Mucosa of descending colon (tissue), 3 donors: Measurements from ENCODE around the gene C1S. TPM values are rescaled to one million over a fixed set of nuclear protein-coding genes. Genes with fewer than 3 reads are reported as not detected.

Experiments used
- ATAC-seq: fragments of 200-7000 bp; cut with Tn5 transposase; one replicate; pipeline ENCODE4 v1.9.1; 2020; ENCODE audit warnings: mild to moderate bottlenecking, moderate library complexity
- DNase-seq, 3 donors: peaks; one replicate each; pipeline ENCODE4 v3.0.0-alpha.2; 2020
- H3K36me3 ChIP-seq: fragments of 200-600 bp; one replicate; pipeline ENCODE4 v1.8.0; 2021; ENCODE audit warnings: low read depth, mild to moderate bottlenecking
- H3K4me1 ChIP-seq: fragments of 200-600 bp; one replicate; pipeline ENCODE4 v1.8.0; 2021; ENCODE audit warnings: low read depth, mild to moderate bottlenecking
- H3K4me3 ChIP-seq: fragments of 200-600 bp; one replicate; pipeline ENCODE4 v1.8.0; 2021; ENCODE audit warnings: mild to moderate bottlenecking
- H3K9me3 ChIP-seq: fragments of 200-600 bp; one replicate; pipeline ENCODE4 v1.8.0; 2021; ENCODE audit warnings: mild to moderate bottlenecking
- CTCF ChIP-seq: fragments of 200-600 bp; IDR thresholded peaks from one replicate; pipeline ENCODE4 v1.8.0; 2022; ENCODE audit warnings: antibody characterized with exemption, mild to moderate bottlenecking
- intact Hi-C, 2 donors: fragments of 100-400 bp; cut with DNase I in 1 of 2; cut with micrococcal nuclease in 1 of 2; formaldehyde crosslinking; loops; one replicate each; pipeline versions ENCODE4 v1.11.0 to v1.11.1; 2022; cut with DNase I, micrococcal nuclease
- total RNA-seq, 3 donors: library from RNA; stranded (reverse); fragmentation: NEBNext Ultra II Directional in 2 of 3; extraction: Animal tissue kit (Norgen Biotek cat#: 25700) in 2 of 3; gene quantifications; one replicate each; pipeline versions ENCODE4 v1.2.1 to v1.2.4, GENCODE V29; 2021 to 2023
- donor health status: DM: no; HTN: no; CAD: no; lungs with moderate emphysema.
- donor health status: DM: no; HTN: no; CAD: no.
- donor health status: DM: no; HTN: yes; CAD: no.

C1S gene
- total RNA-seq, 3 donors from 2014 or later, result 36.0 to 304 (median 168) TPM

GRCh38 chr12:7038591-7038990, 21.9 kb upstream of the C1S start:
- Histone ChIP-seq H3K4me1 (no peaks in the 10 kb centered on the region), H3K4me3 (no peak overlapping the region), H3K9me3 (no peaks in the 10 kb centered on the region), H3K36me3 (no peaks in the 10 kb centered on the region)
- TF ChIP-seq CTCF, result no peak
- DNase-seq (no peak), ATAC-seq (no peak)
- intact Hi-C loops, result no loop called here

GRCh38 chr12:7039403-7039802, 21.1 kb upstream of the C1S start:
- Histone ChIP-seq H3K36me3 (no peaks in the 10 kb centered on the region), H3K9me3 (no peaks in the 10 kb centered on the region)

GRCh38 chr12:7042842-7043241, 17.7 kb upstream of the C1S start:
- no peak overlapping the region for H3K4me3 ChIP-seq
- no peaks in the 10 kb centered on the region for H3K4me1 ChIP-seq
- intact Hi-C loops, result no loop called here
- H3K36me3 ChIP-seq, result no peaks in the 10 kb centered on the region
- ATAC-seq (peak; percentile 88), DNase-seq (no peak)
- peak; percentile 15 for TF ChIP-seq CTCF
- no peaks in the 10 kb centered on the region for H3K9me3 ChIP-seq

More at GRCh38 chr12:7039403-7039802, 21.1 kb upstream of the C1S start:
- no peaks in the 10 kb centered on the region for H3K4me1 ChIP-seq
- no peak for TF ChIP-seq CTCF
- H3K4me3 ChIP-seq, result no peak overlapping the region
- DNase-seq (no peak), ATAC-seq (no peak)
- intact Hi-C loops, result no loop called here

GRCh38 chr12:7045913-7046312, 14.6 kb upstream of the C1S start:
- intact Hi-C loops, result no loop called here
- ATAC-seq, result no peak

GRCh38 chr12:7046383-7047105, 14.0 kb upstream of the C1S start:
- H3K4me1 ChIP-seq, result no peaks in the 10 kb centered on the region
- ATAC-seq, result no peak
- no peak for TF ChIP-seq CTCF

More at GRCh38 chr12:7045913-7046312, 14.6 kb upstream of the C1S start:
- TF ChIP-seq CTCF, result no peak
- Histone ChIP-seq H3K4me1 (no peaks in the 10 kb centered on the region), H3K36me3 (no peaks in the 10 kb centered on the region), H3K4me3 (no peak overlapping the region), H3K9me3 (no peaks in the 10 kb centered on the region)
- no peak for DNase-seq

More at GRCh38 chr12:7046383-7047105, 14.0 kb upstream of the C1S start:
- H3K9me3 ChIP-seq, result no peaks in the 10 kb centered on the region
- no peaks in the 10 kb centered on the region for H3K36me3 ChIP-seq
- intact Hi-C loops, result no loop called here
- no peak overlapping the region for H3K4me3 ChIP-seq
- no peak for DNase-seq
